Pancreas (tissue), 10 donors: ENCODE data around the gene PLCG2. TPM values are rescaled to one million over a fixed set of nuclear protein-coding genes. Genes with fewer than 3 reads are reported as not detected.

Experiments used
- ATAC-seq, 4 donors: fragments of 200-7000 bp; cut with Tn5 transposase; one replicate each; pipeline versions ENCODE4 v1.8.0 to v1.9.1; 2020; ENCODE audit warnings: mild to moderate bottlenecking in 4 of 4, moderate library complexity in 4 of 4
- DNase-seq, 6 donors: peaks; one replicate each; pipeline ENCODE4 v3.0.0-alpha.2; 2020
- FAIRE-seq: peaks from 2 replicates; lab custom pipeline; 2012; peaks lifted over from hg19 to GRCh38; lab: Jason Lieb, UNC
- H3K27ac ChIP-seq, 4 donors: fragments of 200-600 bp; sonication (generic); 1 replicate in 3 of 4; 2 replicates in 1 of 4; pipeline versions ENCODE4 v1.5.0 to v1.8.0; 2020
- H3K27me3 ChIP-seq, 4 donors: fragments of 200-600 bp; one replicate each; pipeline ENCODE4 v1.8.0; 2021
- H3K36me3 ChIP-seq, 3 donors: fragments of 200-600 bp; sonication (generic) in 1 of 3; one replicate each; pipeline versions ENCODE4 v1.5.0 to v1.8.0; 2020 to 2021
- H3K4me1 ChIP-seq, 3 donors: fragments of 200-600 bp; one replicate each; pipeline ENCODE4 v1.8.0; 2021
- H3K4me3 ChIP-seq, 4 donors: fragments of 200-600 bp; sonication (generic) in 2 of 4; one replicate each; pipeline versions ENCODE4 v1.5.0 to v1.8.0; 2020 to 2021
- H3K9me3 ChIP-seq, 4 donors: fragments of 200-600 bp; one replicate each; pipeline ENCODE4 v1.8.0; 2021
- WGBS, 2 donors: extraction: QIAGEN DNeasy Blood & Tissue Kit; methylation state at CpG; one replicate each; pipeline ENCODE4 v1.1.7; 2013; 5-methylcytosine and 5-hydroxymethylcytosine counted together
- intact Hi-C, 3 donors: fragments of 100-400 bp; cut with DNase I; formaldehyde crosslinking; loops; one replicate each; pipeline versions ENCODE4 v1.11.1 to v1.14.2; 2022
- polyA plus RNA-seq, 2 donors: library from polyadenylated mRNA; stranded (reverse); fragments of 200-250 nt; gene quantifications; one replicate each; pipeline ENCODE4 v1.2.3, GENCODE V29; 2013
- total RNA-seq, 6 donors: library from RNA; stranded (reverse); fragmentation: NEBNext Ultra II Directional in 4 of 6; extraction: Animal tissue kit (Norgen Biotek cat#: 25700) in 4 of 6; gene quantifications; one replicate each; pipeline versions ENCODE4 v1.2.1 to v1.2.4, GENCODE V29; 2021 to 2023
- TF ChIP-seq, protein P1 (sequence below), 4 donors: fragments of 200-600 bp; sonication (generic) in 3 of 4; IDR thresholded peaks; one replicate each; pipeline versions ENCODE4 v1.5.0 to v1.8.0; 2021; ENCODE audit warnings: antibody characterized with exemption in 4 of 4
- donor health status: healthy with polysubstance abuse.
- donor health status: DM: no; HTN: no; CAD: no; lungs with moderate emphysema.
- donor health status: DM: no; HTN: no; CAD: no.
- donor health status: control.
- donor health status: control.
- donor health status: Bipolar disorder and iron deficiency.
- donor health status: DM: yes; HTN: yes; CAD: no.
- donor health status: DM: no; HTN: no; CAD: no.
- donor health status: DM: no; HTN: no; CAD: no.
- donor health status: DM: yes; HTN: yes; CAD: no.

The PLCG2 gene
- total and polyA plus RNA-seq, 8 donors, result 3.7 to 23.6 (median 8.0) TPM

DNA sequence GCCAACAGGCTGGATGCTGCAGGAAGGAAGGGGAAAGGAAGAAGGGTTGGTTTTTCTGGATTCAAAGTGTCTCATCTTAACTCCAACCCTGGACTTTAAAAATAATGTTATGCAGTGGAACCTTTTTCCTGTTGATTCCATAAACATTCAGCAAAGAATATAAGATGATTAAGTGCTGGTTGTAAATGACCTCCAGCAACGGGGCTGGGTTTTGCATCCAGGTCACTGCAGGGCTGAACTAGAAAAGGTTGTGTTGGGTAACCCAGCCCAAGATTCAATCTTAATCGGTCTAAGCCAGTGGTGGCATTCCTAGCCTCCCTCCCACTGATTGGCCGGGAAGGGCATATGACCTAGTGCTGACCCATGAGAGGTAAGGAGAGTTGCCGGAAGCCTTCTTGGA lies 34.2 kb upstream of the PLCG2 start:
- intact Hi-C loops, result loop anchor here in 1 of 3 donors (10.0 kb wide), 1 partner anchor 530 kb away; no protein-coding TSS in a partner anchor
- TF ChIP-seq, protein P1, sequence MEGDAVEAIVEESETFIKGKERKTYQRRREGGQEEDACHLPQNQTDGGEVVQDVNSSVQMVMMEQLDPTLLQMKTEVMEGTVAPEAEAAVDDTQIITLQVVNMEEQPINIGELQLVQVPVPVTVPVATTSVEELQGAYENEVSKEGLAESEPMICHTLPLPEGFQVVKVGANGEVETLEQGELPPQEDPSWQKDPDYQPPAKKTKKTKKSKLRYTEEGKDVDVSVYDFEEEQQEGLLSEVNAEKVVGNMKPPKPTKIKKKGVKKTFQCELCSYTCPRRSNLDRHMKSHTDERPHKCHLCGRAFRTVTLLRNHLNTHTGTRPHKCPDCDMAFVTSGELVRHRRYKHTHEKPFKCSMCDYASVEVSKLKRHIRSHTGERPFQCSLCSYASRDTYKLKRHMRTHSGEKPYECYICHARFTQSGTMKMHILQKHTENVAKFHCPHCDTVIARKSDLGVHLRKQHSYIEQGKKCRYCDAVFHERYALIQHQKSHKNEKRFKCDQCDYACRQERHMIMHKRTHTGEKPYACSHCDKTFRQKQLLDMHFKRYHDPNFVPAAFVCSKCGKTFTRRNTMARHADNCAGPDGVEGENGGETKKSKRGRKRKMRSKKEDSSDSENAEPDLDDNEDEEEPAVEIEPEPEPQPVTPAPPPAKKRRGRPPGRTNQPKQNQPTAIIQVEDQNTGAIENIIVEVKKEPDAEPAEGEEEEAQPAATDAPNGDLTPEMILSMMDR (IDR thresholded peaks at IDR 0.05), result no peak
- H3K4me1 ChIP-seq, result no peaks in the 10 kb centered on the region
- no peak overlapping the region for H3K27ac ChIP-seq
- H3K4me3 ChIP-seq, result no peak overlapping the region
- FAIRE-seq (no peak), DNase-seq (no peak), ATAC-seq (no peak)
- H3K36me3 ChIP-seq, result no peaks in the 10 kb centered on the region
- H3K27me3 ChIP-seq, result no peaks in the 10 kb centered on the region
- WGBS, 2 donors, result 79 to 88% methylated on average over 4 of the region's 4 CpGs
- no peaks in the 10 kb centered on the region for H3K9me3 ChIP-seq

DNA sequence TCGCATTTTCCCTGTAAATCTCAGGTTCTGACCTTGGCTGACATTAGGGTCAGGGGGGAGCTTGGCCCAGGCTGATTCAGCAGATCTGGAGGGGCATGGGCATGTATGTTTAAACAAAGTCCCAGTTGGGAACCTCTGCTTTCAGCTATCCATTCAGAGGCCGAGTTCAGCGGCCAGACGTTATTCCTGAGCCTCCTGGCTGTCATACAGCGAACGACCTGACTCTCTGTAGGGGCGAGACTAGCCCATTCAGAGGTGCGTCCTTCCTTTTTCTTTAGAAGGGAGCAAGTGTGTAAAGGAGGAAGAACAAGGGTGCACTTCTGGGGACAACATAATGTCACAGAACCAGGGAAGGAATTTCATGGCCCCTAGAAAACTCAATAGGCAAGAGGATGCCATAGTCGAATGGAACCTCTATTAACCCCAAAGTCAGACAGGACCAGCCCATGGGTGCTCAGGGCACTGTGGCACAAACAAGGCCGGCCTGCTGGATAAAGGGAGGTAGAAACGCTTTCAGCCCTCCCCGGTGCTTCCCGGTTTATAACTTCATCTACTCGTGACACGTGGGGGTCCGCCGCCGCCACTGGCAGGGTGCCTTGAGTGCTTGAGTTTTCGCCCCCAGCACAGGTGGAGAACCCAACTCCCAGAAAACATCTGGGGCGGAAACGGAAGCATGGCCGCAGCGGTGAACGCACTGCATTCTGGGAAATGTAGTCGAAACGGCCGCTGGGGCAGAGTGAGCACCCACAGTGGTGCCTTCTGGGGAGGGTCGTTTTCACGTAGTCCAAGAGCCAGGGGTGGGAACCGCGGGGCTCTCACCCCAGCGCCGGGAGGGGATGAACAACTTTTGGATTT lies 33.2 kb upstream of the PLCG2 start:
- Histone ChIP-seq H3K27ac (no peak overlapping the region), H3K9me3 (no peaks in the 10 kb centered on the region), H3K36me3 (no peaks in the 10 kb centered on the region), H3K4me1 (no peaks in the 10 kb centered on the region), H3K4me3 (peak overlapping the region in 3 of 4 donors; percentile 28 to 45 (median 28)), H3K27me3 (no peaks in the 10 kb centered on the region)
- TF ChIP-seq, protein P1 (IDR thresholded peaks at IDR 0.05), result no peak
- WGBS, 2 donors, result 24 to 26% methylated on average over 33 of the region's 33 CpGs
- intact Hi-C loops, result loop anchor here in 1 of 3 donors (10.0 kb wide), 1 partner anchor 531 kb away; no protein-coding TSS in a partner anchor
- DNase-seq, result peak; percentile 53 to 84 (median 72)
- no peak for FAIRE-seq
- peak; percentile 88 to 98 (median 95) for ATAC-seq

DNA sequence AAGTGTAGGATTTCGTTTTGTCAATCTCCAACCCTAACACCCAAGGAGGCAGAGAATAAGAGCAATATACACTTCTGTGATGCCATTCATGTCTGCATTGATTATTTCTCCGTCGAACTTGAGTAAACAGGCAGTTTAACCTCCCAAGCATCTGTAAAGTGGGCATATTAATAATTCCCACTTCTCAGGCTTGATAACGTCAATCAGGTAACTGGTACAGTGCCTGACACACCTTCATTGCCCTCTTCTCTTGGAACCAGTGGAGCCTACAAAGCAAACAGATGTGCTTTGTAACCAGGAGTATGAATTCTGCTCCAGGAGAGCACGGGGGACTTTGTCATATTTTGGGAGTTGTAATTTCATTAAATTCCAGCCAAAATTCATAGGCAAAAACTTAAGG lies 32.5 kb upstream of the PLCG2 start:
- H3K9me3 ChIP-seq, result no peaks in the 10 kb centered on the region
- DNase-seq (no peak), ATAC-seq (no peak), FAIRE-seq (no peak)
- no peak overlapping the region for H3K27ac ChIP-seq
- H3K27me3 ChIP-seq, result no peaks in the 10 kb centered on the region
- TF ChIP-seq, protein P1 (IDR thresholded peaks at IDR 0.05), result no peak
- no peaks in the 10 kb centered on the region for H3K4me1 ChIP-seq
- H3K4me3 ChIP-seq, result peak overlapping the region in 2 of 4 donors; percentile 28 to 45
- no peaks in the 10 kb centered on the region for H3K36me3 ChIP-seq
- WGBS, 2 donors, result 30% methylated on average over 5 of the region's 5 CpGs
- intact Hi-C loops, result loop anchor here in 1 of 3 donors (10.0 kb wide), 1 partner anchor 532 kb away; no protein-coding TSS in a partner anchor

DNA sequence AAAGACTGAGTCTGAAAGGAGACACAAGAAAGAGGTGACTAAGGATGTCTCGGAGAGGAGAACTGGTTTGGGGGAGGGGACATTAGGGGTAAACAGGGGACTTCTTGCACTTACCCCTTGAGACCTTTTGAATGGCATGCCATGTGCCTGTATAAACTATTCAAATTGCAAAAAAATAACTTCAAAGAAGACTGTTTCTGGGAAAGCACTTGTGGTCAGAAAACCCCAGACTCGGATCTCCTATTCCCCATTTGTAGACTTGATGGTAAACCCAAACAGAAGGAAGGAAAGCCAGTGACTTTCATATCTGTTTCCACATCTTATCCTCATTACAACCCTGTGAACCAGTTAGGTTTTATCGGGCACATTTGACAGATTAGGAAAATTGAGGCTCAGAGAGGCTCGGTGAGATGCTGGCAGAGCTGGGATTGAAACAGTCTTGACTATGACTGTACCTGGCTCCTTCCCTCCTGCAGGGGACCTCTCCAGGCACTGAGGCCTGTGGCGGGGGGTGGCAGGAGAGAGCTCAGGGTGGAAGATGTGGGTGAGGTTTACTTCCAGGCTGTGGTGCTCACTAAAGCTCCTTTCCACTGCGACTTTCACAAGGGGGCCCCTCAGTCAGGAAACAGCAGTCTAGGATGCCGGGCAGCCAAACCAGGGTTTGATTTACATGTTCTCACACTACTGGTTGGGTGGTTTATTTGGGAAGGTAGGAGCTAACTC lies 30.5 kb upstream of the PLCG2 start:
- Histone ChIP-seq H3K36me3 (no peaks in the 10 kb centered on the region), H3K27me3 (no peaks in the 10 kb centered on the region), H3K27ac (no peak overlapping the region), H3K9me3 (no peaks in the 10 kb centered on the region), H3K4me3 (no peak overlapping the region), H3K4me1 (no peaks in the 10 kb centered on the region)
- TF ChIP-seq, protein P1 (IDR thresholded peaks at IDR 0.05), result no peak
- no peak for ATAC-seq
- WGBS, 2 donors, result 70 to 72% methylated on average over 7 of the region's 7 CpGs
- intact Hi-C loops, result loop anchor here in 1 of 3 donors (10.0 kb wide), 1 partner anchor 534 kb away; no protein-coding TSS in a partner anchor
- no peak for DNase-seq
- no peak for FAIRE-seq
